K562 (cell line): ENCODE results near the gene VWA3A. TPM values are rescaled to one million over a fixed set of nuclear protein-coding genes. Genes with fewer than 3 reads are reported as not detected.
A peak's percentile ranks its signal among the peaks of the same experiment; 100 is the strongest.

Source experiments
- ATAC-seq: fragments of 200-7000 bp; cut with Tn5 transposase; 3 replicates; pipeline ENCODE4 v1.9.1; 2020; ENCODE audit warnings: moderate library complexity
- BruUV-seq: library from RNA; stranded (reverse); fragments of 400-500 nt; replicated peaks from 2 replicates; lab custom pipeline; 2021; lab: Mats Ljungman, UMichigan
- CTCF ChIA-PET: fragments of 300-600 bp; formaldehyde crosslinking; extraction: SDS; loops from one replicate; lab custom pipeline; 2021; ENCODE audit warnings: low intra/inter-chr PET ratio; lab: Yijun Ruan, JAX
- POLR2A ChIA-PET: fragments of 300-600, 350-650 bp; sonication (Branson Sonifier 250); formaldehyde crosslinking; extraction: SDS; loops from one replicate; lab custom pipeline; 2021; ENCODE audit warnings: antibody characterized with exemption, inconsistent platforms; lab: Yijun Ruan, JAX
- DNase-seq, 4 experiments: peaks; one replicate each; pipeline versions ENCODE4 v3.0.0 to v3.0.0-alpha.2; 2011 to 2018; ENCODE audit warnings: low spot score in 3 of 4, mixed read lengths in 3 of 4; ENCODE audit errors: extremely low read depth in 1 of 4
- FAIRE-seq: peaks from 2 replicates; lab custom pipeline; 2011; peaks lifted over from hg19 to GRCh38; lab: Jason Lieb, UNC
- H2AFZ ChIP-seq: 2 replicates; pipeline ENCODE4 v1.6.0; 2011; ENCODE audit warnings: low read depth, low read length, control low read depth, inconsistent platforms
- H3K27ac ChIP-seq: fragments of 200-600 bp; 3 replicates; pipeline ENCODE4 v1.8.0; 2011; ENCODE audit warnings: low read depth, mild to moderate bottlenecking, control low read depth, inconsistent platforms, low read length, moderate library complexity, mixed read lengths; ENCODE audit errors: extremely low read depth
- H3K27me3 ChIP-seq, 2 experiments: fragments of 300-600 bp in 1 of 2; 2 replicates in 1 of 2; 3 replicates in 1 of 2; pipeline versions ENCODE4 v1.6.0 to v1.8.0; 2011; ENCODE audit warnings: inconsistent platforms in 2 of 2, low read length in 2 of 2, mild to moderate bottlenecking in 1 of 2, mixed read lengths in 1 of 2, moderate library complexity in 1 of 2; ENCODE audit not compliant: control insufficient read depth in 2 of 2, insufficient read depth in 2 of 2
- H3K36me3 ChIP-seq: fragments of 300-600 bp; 3 replicates; pipeline ENCODE4 v1.8.0; 2011; ENCODE audit warnings: mild to moderate bottlenecking, low read length, inconsistent platforms; ENCODE audit not compliant: control insufficient read depth, insufficient read depth
- H3K4me1 ChIP-seq, 2 experiments: fragments of 200-600 bp in 1 of 2; replicated peaks in 1 of 2; 2 replicates in 1 of 2; 3 replicates in 1 of 2; pipeline versions ENCODE4 v1.5.1 to v1.8.0; 2011; ENCODE audit warnings: inconsistent platforms in 2 of 2, low read length in 2 of 2, mild to moderate bottlenecking in 1 of 2, mixed read lengths in 1 of 2, moderate library complexity in 1 of 2; ENCODE audit not compliant: control insufficient read depth in 2 of 2, insufficient read depth in 2 of 2
- H3K4me2 ChIP-seq: 2 replicates; pipeline ENCODE4 v1.6.1; 2011; ENCODE audit warnings: low read length, control low read depth, inconsistent platforms, mixed read lengths; ENCODE audit not compliant: insufficient read depth
- H3K4me3 ChIP-seq: fragments of 200-600 bp; sonication (generic), shearing (Covaris generic); 2 replicates; pipeline ENCODE4 v1.5.1; 2016; ENCODE audit warnings: control low read depth, inconsistent platforms
- H3K79me2 ChIP-seq: fragments of 200-600 bp; 3 replicates; pipeline ENCODE4 v1.8.0; 2011; ENCODE audit warnings: low read length, inconsistent platforms; ENCODE audit not compliant: control insufficient read depth, insufficient read depth
- H3K9ac ChIP-seq, 2 experiments: 2 replicates each; pipeline versions ENCODE4 v1.6.0 to v1.6.1; 2011; ENCODE audit warnings: low read depth in 2 of 2, low read length in 2 of 2, control low read depth in 1 of 2, inconsistent platforms in 1 of 2, mild to moderate bottlenecking in 1 of 2, mixed read lengths in 1 of 2; ENCODE audit not compliant: insufficient read depth in 1 of 2
- H3K9me1 ChIP-seq: one replicate; pipeline ENCODE4 v1.6.0; 2011; ENCODE audit warnings: inconsistent platforms, mild to moderate bottlenecking, low read length, moderate library complexity; ENCODE audit not compliant: control insufficient read depth, insufficient read depth
- H3K9me3 ChIP-seq: replicated peaks from 2 replicates; pipeline ENCODE4 v1.5.1; 2011; ENCODE audit warnings: low read depth, low read length, inconsistent platforms; ENCODE audit not compliant: control insufficient read depth, insufficient read depth
- H4K20me1 ChIP-seq: replicated peaks from 2 replicates; pipeline ENCODE4 v1.6.1; 2011; ENCODE audit warnings: low read length, inconsistent platforms, mixed read lengths; ENCODE audit not compliant: control insufficient read depth, insufficient read depth
- MCM3 ChIP-seq: fragments of 450-650 bp; IDR thresholded peaks from 2 replicates; pipeline ENCODE4 v1.6.1; 2016
- PHB ChIP-seq: fragments of 250-450 bp; sonication (Bioruptor Pico); IDR thresholded peaks from 2 replicates; pipeline ENCODE4 v1.5.0; 2021
- RAD21 ChIP-seq, 2 experiments: fragments of 250-450 bp in 1 of 2; fragments of 450-650 bp in 1 of 2; sonication (Bioruptor Pico) in 1 of 2; formaldehyde crosslinking in 1 of 2; IDR thresholded peaks in 1 of 2; conservative IDR thresholded peaks in 1 of 2; 2 replicates each; pipeline versions ENCODE4 v1.4.0 to v1.8.0; 2020 to 2022; ENCODE audit warnings: mild to moderate bottlenecking in 2 of 2, moderate library complexity in 1 of 2
- REST ChIP-seq, 2 experiments: fragments of 450-650 bp; formaldehyde crosslinking in 1 of 2; IDR thresholded peaks; 2 replicates each; pipeline versions ENCODE4 v1.4.0 to v1.6.1; 2014 to 2020; ENCODE audit warnings: mild to moderate bottlenecking in 2 of 2, borderline replicate concordance in 1 of 2, low read depth in 1 of 2
- RFX5 ChIP-seq: IDR thresholded peaks from 2 replicates; pipeline ENCODE4 v1.6.1; 2011; ENCODE audit warnings: low read depth, mild to moderate bottlenecking, improper control_type of control experiment, low read length
- TCFL5 ChIP-seq: fragments of 250-450 bp; sonication (Bioruptor Pico); conservative IDR thresholded peaks from 2 replicates; pipeline ENCODE4 v1.6.1; 2021; ENCODE audit warnings: mild to moderate bottlenecking, moderate library complexity, matching md5 sums
- ZHX1 ChIP-seq: fragments of 150-350 bp; conservative IDR thresholded peaks from 2 replicates; pipeline ENCODE4 v1.6.1; 2014; ENCODE audit warnings: low read length
- ZNF124 ChIP-seq: sonication (generic); formaldehyde crosslinking; IDR thresholded peaks from 2 replicates; pipeline ENCODE4 v1.8.1; 2022; ENCODE audit warnings: missing genetic modification reagents
- ZNF583 ChIP-seq: fragments of 250-450 bp; sonication (Bioruptor Pico); IDR thresholded peaks from 2 replicates; pipeline ENCODE4 v1.4.0; 2020
- WGBS: fragments of 100-300 bp; shearing (Covaris generic); methylation state at CpG from one replicate; pipeline ENCODE4 v1.1.6; 2016; ENCODE audit warnings: low coverage, mixed read lengths; ENCODE audit not compliant: insufficient coverage; ENCODE audit errors: missing lambda C conversion rate; 5-methylcytosine and 5-hydroxymethylcytosine counted together
- in situ Hi-C: fragments of 300-500 bp; cut with MboI; formaldehyde crosslinking; loops from 4 replicates; pipeline ENCODE4 v1.15.0; 2018; ENCODE audit warnings: inconsistent platforms, mixed read lengths
- intact Hi-C: fragments of 100-400 bp; cut with micrococcal nuclease; formaldehyde crosslinking; loops from 2 replicates; pipeline ENCODE4 v1.14.2; 2022
- polyA plus RNA-seq, 8 experiments: library from polyadenylated mRNA; depleted of rRNA in 4 of 8; stranded (reverse) in 5 of 8; unstranded in 3 of 8; fragments of >200 nt; fragmentation: Nextera tagmentation in 2 of 8; fragmentation: Illumina TruSeq in 1 of 8; extraction: Ambion mirVana in 2 of 8; extraction: Trizol in 1 of 8; gene quantifications; 2 replicates each; pipeline versions ENCODE4 v1.2.1 to v1.2.3, GENCODE V29; 2011 to 2014; ENCODE audit warnings: inconsistent platforms in 1 of 8, missing spikeins in 1 of 8
- total RNA-seq, 7 experiments: library from RNA; depleted of rRNA in 6 of 7; stranded (reverse); fragments of >200 nt in 6 of 7; fragmentation: Illumina TruSeq in 2 of 7; extraction: Trizol in 2 of 7; gene quantifications; 2 replicates each; pipeline versions ENCODE4 v1.2.1 to v1.2.3, GENCODE V29; 2011 to 2021; ENCODE audit warnings: low replicate concordance in 1 of 7

Gene VWA3A
- total and polyA plus RNA-seq, 9 of the 15 experiments (the other 6 are each of a cell fraction or from before 2014, with no cell fraction given): not detected

GRCh38 chr16:22098405-22099255 lies 6.3 kb downstream of the VWA3A start:
- ChIA-PET CTCF (interaction anchor here (1.0 to 1.9 kb wide), 3 partner anchors 98 to 149 kb away, joined by 4 to 13 read pairs (median 11); partner anchors contain the start of gene PDZD9), POLR2A (interaction anchor here (0.7 to 1.4 kb wide), 6 partner anchors 9 to 104 kb away, joined by 3 to 4 read pairs (median 3); no protein-coding TSS in a partner anchor)
- Histone ChIP-seq H3K9me1 (no peaks in the 10 kb centered on the region), H3K27me3 (no peaks in the 10 kb centered on the region; a peak in 4 of 5 replicates), H3K27ac (no peak overlapping the region), H2AFZ (peak overlapping the region; percentile 55; the same call in 1 of the 2 replicates), H3K4me3 (no peak overlapping the region), H3K9ac (no peak overlapping the region), H3K4me1 (no peaks in the 10 kb centered on the region), H3K4me2 (peak overlapping the region; percentile 47; the same call in 1 of the 2 replicates), H3K36me3 (no peaks in the 10 kb centered on the region), H3K79me2 (no peaks in the 10 kb centered on the region), H4K20me1 (no peaks in the 10 kb centered on the region), H3K9me3 (no peaks in the 10 kb centered on the region)
- DNase-seq (peak; percentile 47 to 72 (median 58)), ATAC-seq (peak; percentile 98), FAIRE-seq (peak; percentile 90)
- WGBS: 6% methylated on average over 8 of the region's 8 CpGs
- intact Hi-C loops (loop anchor here (1.0 to 5.0 kb wide), 3 partner anchors 89 to 146 kb away; partner anchors contain the start of genes PDZD9 and UQCRC2), in situ Hi-C loops (loop anchor here (5.0 kb wide), 1 partner anchor 101 kb away; no protein-coding TSS in a partner anchor)
- BruUV-seq: no TSS peak
- TF ChIP-seq RFX5: no peak
- no peak for TF ChIP-seq ZNF124
- no peak for TF ChIP-seq TCFL5 (CRISPR knock-in tag)
- TF ChIP-seq MCM3: no peak
- no peak for TF ChIP-seq ZHX1
- peak; percentile 36 to 80 for TF ChIP-seq RAD21 (CRISPR knock-in tag; conservative IDR thresholded peaks at IDR 0.05 in 1 of 2, IDR thresholded peaks at IDR 0.05 in 1 of 2)
- TF ChIP-seq ZNF583: no peak
- peak; percentile 55 for TF ChIP-seq REST (IDR thresholded peaks at IDR 0.05; ENCODE audit: borderline replicate concordance)
- TF ChIP-seq REST (CRISPR knock-in tag; IDR thresholded peaks at IDR 0.05; ENCODE audit: low read depth): no peak
- no peak for TF ChIP-seq PHB (CRISPR knock-in tag)
